H1 (cell line): ENCODE data around the gene ITSN1. TPM values are rescaled to one million over a fixed set of nuclear protein-coding genes. Genes with fewer than 3 reads are reported as not detected.

Experiments
- CTCF ChIA-PET: fragments of 300-600 bp; sonication (Branson Sonifier 250); formaldehyde crosslinking; loops from one replicate; lab custom pipeline; 2021; ENCODE audit not compliant: partially characterized antibody; lab: Charles Lee
- POLR2A ChIA-PET: fragments of 300-600 bp; sonication (Branson Sonifier 250); formaldehyde crosslinking; loops from one replicate; lab custom pipeline; 2021; ENCODE audit warnings: inconsistent platforms; ENCODE audit not compliant: partially characterized antibody; lab: Charles Lee
- DNase-seq, 2 experiments: peaks; one replicate each; pipeline versions ENCODE4 v3.0.0 to v3.0.0-alpha.2; 2010 to 2022; ENCODE audit warnings: low spot score in 2 of 2, low read depth in 1 of 2, mixed read lengths in 1 of 2
- FAIRE-seq: peaks from 2 replicates; lab custom pipeline; 2011; peaks lifted over from hg19 to GRCh38; lab: Jason Lieb, UNC
- H2AFZ ChIP-seq: 2 replicates; pipeline ENCODE4 v1.8.1; 2012; ENCODE audit warnings: low read length, inconsistent platforms
- H2AK5ac ChIP-seq: 2 replicates; pipeline ENCODE4 v1.6.1; 2013; ENCODE audit warnings: low read depth, low read length
- H2BK120ac ChIP-seq: replicated peaks from 2 replicates; pipeline ENCODE3; 2013; ENCODE audit warnings: low read depth, low read length, inconsistent platforms
- H2BK12ac ChIP-seq: 2 replicates; pipeline ENCODE4 v1.6.1; 2013; ENCODE audit warnings: low read depth, low read length
- H2BK15ac ChIP-seq: 2 replicates; pipeline ENCODE4 v1.6.1; 2013; ENCODE audit warnings: low read length
- H2BK20ac ChIP-seq: 2 replicates; pipeline ENCODE4 v1.6.1; 2013; ENCODE audit warnings: low read length
- H2BK5ac ChIP-seq: 2 replicates; pipeline ENCODE4 v1.6.1; 2013; ENCODE audit warnings: low read depth, low read length
- H3K14ac ChIP-seq: 2 replicates; pipeline ENCODE4 v1.6.1; 2013; ENCODE audit warnings: inconsistent platforms; ENCODE audit not compliant: insufficient read length
- H3K18ac ChIP-seq: 2 replicates; pipeline ENCODE4 v1.6.1; 2013; ENCODE audit warnings: low read length; ENCODE audit errors: extremely low read depth
- H3K23ac ChIP-seq: 2 replicates; pipeline ENCODE4 v1.6.1; 2013; ENCODE audit warnings: inconsistent platforms; ENCODE audit not compliant: insufficient read length
- H3K23me2 ChIP-seq: 2 replicates; pipeline ENCODE4 v1.6.1; 2013; ENCODE audit warnings: low read depth, low read length
- H3K27ac ChIP-seq: 2 replicates; pipeline ENCODE4 v1.6.1; 2011; ENCODE audit warnings: low read depth, low read length, inconsistent platforms
- H3K27me3 ChIP-seq, 4 experiments: replicated peaks in 1 of 4; 1 replicate in 1 of 4; 2 replicates in 3 of 4; pipeline versions ENCODE4 v1.6.1 to v1.8.1; 2011 to 2013; ENCODE audit warnings: low read length in 3 of 4, mild to moderate bottlenecking in 3 of 4, inconsistent platforms in 2 of 4, mixed read lengths in 2 of 4, moderate library complexity in 1 of 4; ENCODE audit not compliant: control insufficient read depth in 3 of 4, insufficient read depth in 3 of 4; ENCODE audit errors: extremely low read depth in 1 of 4
- H3K36me3 ChIP-seq, 4 experiments: 2 replicates each; pipeline versions ENCODE4 v1.6.1 to v1.8.1; 2011 to 2013; ENCODE audit warnings: mild to moderate bottlenecking in 4 of 4, low read length in 3 of 4, moderate library complexity in 2 of 4, control low read depth in 1 of 4, inconsistent platforms in 1 of 4; ENCODE audit not compliant: insufficient read depth in 4 of 4, control insufficient read depth in 2 of 4
- H3K4ac ChIP-seq: replicated peaks from 2 replicates; pipeline ENCODE3; 2013; ENCODE audit warnings: low read length, low read depth, mixed read lengths, inconsistent platforms; ENCODE audit not compliant: insufficient read length
- H3K4me1 ChIP-seq, 4 experiments: replicated peaks in 1 of 4; 1 replicate in 1 of 4; 2 replicates in 3 of 4; pipeline versions ENCODE4 v1.6.1 to v1.8.1; 2011 to 2013; ENCODE audit warnings: low read length in 3 of 4, inconsistent platforms in 2 of 4, mixed read lengths in 1 of 4; ENCODE audit not compliant: insufficient read depth in 4 of 4, control insufficient read depth in 3 of 4
- H3K4me2 ChIP-seq, 2 experiments: 2 replicates each; pipeline versions ENCODE4 v1.6.1 to v1.8.1; 2011 to 2013; ENCODE audit warnings: low read depth in 2 of 2, low read length in 2 of 2, control low read depth in 1 of 2, inconsistent platforms in 1 of 2, mild to moderate bottlenecking in 1 of 2; ENCODE audit not compliant: insufficient read depth in 1 of 2
- H3K4me3 ChIP-seq, 4 experiments: fragments of 200-600, 300-600 bp in 1 of 4; sonication (generic), shearing (Covaris generic), sonication (Bioruptor Twin) in 1 of 4; 2 replicates each; pipeline versions ENCODE4 v1.5.1 to v1.8.1; 2011 to 2016; ENCODE audit warnings: low read length in 4 of 4, low read depth in 3 of 4, control low read depth in 2 of 4, inconsistent platforms in 2 of 4, mild to moderate bottlenecking in 2 of 4, mixed read lengths in 1 of 4, moderate library complexity in 1 of 4; ENCODE audit not compliant: insufficient read depth in 2 of 4; ENCODE audit errors: extremely low read depth in 1 of 4
- H3K56ac ChIP-seq: replicated peaks from 2 replicates; pipeline ENCODE3; 2013; ENCODE audit warnings: low read depth, mild to moderate bottlenecking, mixed read lengths, low read length, inconsistent platforms; ENCODE audit not compliant: insufficient read length
- H3K79me1 ChIP-seq: 2 replicates; pipeline ENCODE4 v1.6.1; 2013; ENCODE audit warnings: low read depth, low read length, control low read depth
- H3K79me2 ChIP-seq, 2 experiments: 2 replicates each; pipeline versions ENCODE4 v1.6.1 to v1.8.1; 2012 to 2013; ENCODE audit warnings: low read length in 2 of 2, mild to moderate bottlenecking in 2 of 2, inconsistent platforms in 1 of 2; ENCODE audit not compliant: insufficient read depth in 2 of 2, control insufficient read depth in 1 of 2
- H3K9ac ChIP-seq, 4 experiments: replicated peaks in 1 of 4; 1 replicate in 1 of 4; 2 replicates in 3 of 4; pipeline versions ENCODE4 v1.6.1 to v1.8.1; 2011 to 2013; ENCODE audit warnings: low read depth in 3 of 4, low read length in 3 of 4, control low read depth in 2 of 4, mild to moderate bottlenecking in 2 of 4, moderate library complexity in 2 of 4, inconsistent platforms in 1 of 4; ENCODE audit errors: extremely low read depth in 1 of 4
- H3K9me3 ChIP-seq, 2 experiments: 2 replicates each; pipeline versions ENCODE4 v1.6.1 to v1.8.1; 2012 to 2013; ENCODE audit warnings: mild to moderate bottlenecking in 2 of 2, moderate library complexity in 2 of 2, control low read depth in 1 of 2, inconsistent platforms in 1 of 2, low read depth in 1 of 2, low read length in 1 of 2, mixed read lengths in 1 of 2; ENCODE audit not compliant: insufficient read depth in 2 of 2
- H4K20me1 ChIP-seq, 2 experiments: replicated peaks in 1 of 2; 2 replicates each; pipeline versions ENCODE3 to v1.8.1; 2011 to 2013; ENCODE audit warnings: inconsistent platforms in 2 of 2, low read length in 2 of 2, mild to moderate bottlenecking in 1 of 2; ENCODE audit not compliant: insufficient read depth in 2 of 2, control insufficient read depth in 1 of 2
- H4K5ac ChIP-seq: 2 replicates; pipeline ENCODE4 v1.6.1; 2013; ENCODE audit warnings: low read length, low read depth, mixed read lengths, inconsistent platforms; ENCODE audit not compliant: insufficient read length
- H4K8ac ChIP-seq: 2 replicates; pipeline ENCODE4 v1.8.0; 2013; ENCODE audit warnings: mild to moderate bottlenecking, moderate library complexity, low read length, inconsistent platforms; ENCODE audit not compliant: insufficient read depth; ENCODE audit errors: extremely low read depth
- H4K91ac ChIP-seq: replicated peaks from 2 replicates; pipeline ENCODE3; 2013; ENCODE audit warnings: low read length, mixed read lengths, inconsistent platforms; ENCODE audit not compliant: insufficient read length
- BCL11A ChIP-seq, 2 experiments: IDR thresholded peaks; one replicate each; pipeline ENCODE4 v1.6.1; 2011; ENCODE audit warnings: low read depth in 2 of 2, low read length in 2 of 2, mild to moderate bottlenecking in 2 of 2
- CBX8 ChIP-seq: fragments of 300-800, 300-1000 bp; sonication (generic); IDR thresholded peaks from 2 replicates; pipeline ENCODE4 v1.7.1; 2016; ENCODE audit warnings: low read depth, low read length, borderline replicate concordance
- CREB1 ChIP-seq: IDR thresholded peaks from 2 replicates; pipeline ENCODE4 v1.6.1; 2012; ENCODE audit warnings: inconsistent platforms
- HDAC2 ChIP-seq, 2 experiments: fragments of 300-600 bp in 1 of 2; sonication (generic) in 1 of 2; IDR thresholded peaks; 2 replicates each; pipeline ENCODE4 v1.6.1; 2011 to 2012; ENCODE audit warnings: low read depth in 2 of 2, low read length in 2 of 2, mild to moderate bottlenecking in 2 of 2, moderate library complexity in 2 of 2, borderline replicate concordance in 1 of 2, inconsistent platforms in 1 of 2
- JUND ChIP-seq: IDR thresholded peaks from 2 replicates; pipeline ENCODE4 v1.6.1; 2011; ENCODE audit warnings: mild to moderate bottlenecking, improper control_type of control experiment, low read length
- RFX5 ChIP-seq: IDR thresholded peaks from 2 replicates; pipeline ENCODE4 v1.6.1; 2011; ENCODE audit warnings: low read depth, low read length, improper control_type of control experiment, borderline replicate concordance
- SIN3A ChIP-seq, 2 experiments: IDR thresholded peaks in 1 of 2; conservative IDR thresholded peaks in 1 of 2; 2 replicates each; pipeline ENCODE4 v1.6.1; 2011 to 2012; ENCODE audit warnings: low read length in 2 of 2, improper control_type of control experiment in 1 of 2, low read depth in 1 of 2, mild to moderate bottlenecking in 1 of 2
- SP2 ChIP-seq: IDR thresholded peaks from 2 replicates; pipeline ENCODE4 v1.6.1; 2012; ENCODE audit warnings: mild to moderate bottlenecking, low read length, inconsistent platforms
- SUZ12 ChIP-seq: fragments of 200-600 bp; sonication (generic); IDR thresholded peaks from 2 replicates; pipeline ENCODE4 v1.6.1; 2012; ENCODE audit warnings: mild to moderate bottlenecking, inconsistent platforms, low read length, moderate library complexity, mixed read lengths
- TBP ChIP-seq: IDR thresholded peaks from 2 replicates; pipeline ENCODE4 v1.6.1; 2011; ENCODE audit warnings: low read depth, low read length, improper control_type of control experiment
- TCF12 ChIP-seq: IDR thresholded peaks from 2 replicates; pipeline ENCODE4 v1.6.1; 2011; ENCODE audit warnings: low read depth, mild to moderate bottlenecking, low read length
- TEAD4 ChIP-seq: IDR thresholded peaks from 2 replicates; pipeline ENCODE4 v1.6.1; 2012; ENCODE audit warnings: low read depth, low read length, inconsistent platforms, mixed read lengths
- WGBS, 2 experiments: shearing (Covaris generic) in 1 of 2; methylation state at CpG; one replicate each; pipeline versions ENCODE4 v1.1.6 to v1.1.7; 2013 to 2015; ENCODE audit warnings: low lambda C conversion rate in 2 of 2, mixed read lengths in 2 of 2, inconsistent platforms in 1 of 2, low coverage in 1 of 2, missing lambda C conversion rate in 1 of 2; ENCODE audit not compliant: insufficient replicate concordance in 2 of 2, insufficient coverage in 1 of 2, insufficient read length in 1 of 2; ENCODE audit errors: extremely low coverage in 1 of 2, missing lambda C conversion rate in 1 of 2; 5-methylcytosine and 5-hydroxymethylcytosine counted together
- polyA plus RNA-seq, 7 experiments: library from polyadenylated mRNA; depleted of rRNA in 3 of 7; stranded (reverse) in 5 of 7; unstranded in 2 of 7; fragments of >200 nt in 5 of 7; fragments of 200-250 nt in 2 of 7; gene quantifications; 1 replicate in 5 of 7; 2 replicates in 1 of 7; 4 replicates in 1 of 7; pipeline versions ENCODE4 v1.2.1 to v1.2.3, GENCODE V29; 2011 to 2013; ENCODE audit warnings: missing spikeins in 2 of 7, mixed read lengths in 2 of 7
- total RNA-seq: library from RNA; stranded (reverse); fragmentation: NEBNext Ultra II Directional; extraction: Animal tissue kit (Norgen Biotek cat#: 25700); gene quantifications from 2 replicates; pipeline ENCODE4 v1.2.1, GENCODE V29; 2021
- TF ChIP-seq, protein P1 (sequence below): IDR thresholded peaks from 2 replicates; pipeline ENCODE4 v1.6.1; 2012; ENCODE audit warnings: inconsistent platforms

The ITSN1 gene
- total and polyA plus RNA-seq, 2 of the 8 experiments (the other 6 are each of a cell fraction or from before 2014, with no cell fraction given), result 60.8 to 78.1 TPM

DNA sequence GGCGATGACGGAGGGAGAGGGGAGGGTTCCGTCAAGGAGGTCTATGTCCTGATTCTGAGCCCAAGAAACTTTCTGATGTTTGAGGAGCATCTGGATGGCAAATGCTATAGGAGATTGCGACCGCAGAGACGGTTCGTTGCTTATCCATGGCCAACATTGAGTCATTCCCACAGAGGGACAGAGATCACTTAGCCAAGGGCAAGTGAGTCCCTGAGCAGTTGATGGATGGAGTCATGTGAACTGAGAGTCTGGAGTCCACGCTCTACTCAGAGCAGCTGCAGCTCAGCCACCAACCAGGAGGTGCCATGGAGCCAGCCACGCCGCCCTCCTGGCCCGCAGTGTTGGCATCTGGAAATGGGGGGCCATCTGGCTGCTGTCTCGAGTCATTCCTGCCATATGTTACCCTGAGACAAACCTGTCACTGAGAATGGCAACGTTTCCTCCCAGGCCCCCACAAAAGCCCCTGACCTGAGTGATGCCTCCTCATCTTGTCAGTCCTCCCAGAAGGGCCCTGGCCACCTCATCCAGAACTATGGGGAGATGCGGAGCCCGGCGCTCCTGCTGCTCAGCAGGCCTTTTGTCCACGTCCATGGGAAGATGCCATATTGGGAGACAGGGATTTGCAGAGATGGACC lies 214.7 kb downstream of the ITSN1 start:
- 91% methylated on average over 17 of the region's 17 CpGs; no CpG with 5 or more reads in 1 of the 2 experiments for WGBS, 2 experiments
- H3K4me1 ChIP-seq, result peaks cover 0 to 16% (median 13%) of the 10 kb centered on the region in 4 experiments; a peak in 5 of 7 replicates
- H3K14ac ChIP-seq, result no peak overlapping the region
- H3K9ac ChIP-seq, result no peak overlapping the region
- no peak overlapping the region for H3K4me2 ChIP-seq
- 0 out of 2 replicates have a peak overlapping the region, but pooled peaks have one; percentile 39 for H2BK12ac ChIP-seq
- FAIRE-seq (no peak), DNase-seq (no peak)
- ChIA-PET POLR2A (interaction anchor here (1.5 kb wide), 1 partner anchor 9 kb away, joined by 3 read pairs; no protein-coding TSS in a partner anchor), CTCF (interaction anchor here (1.5 kb wide), 2 partner anchors 39 to 47 kb away, joined by 3 read pairs; no protein-coding TSS in a partner anchor)
- no peak overlapping the region for H3K23ac ChIP-seq
- H4K91ac ChIP-seq, result no peak overlapping the region
- H3K23me2 ChIP-seq, result no peaks in the 10 kb centered on the region
- no peaks in the 10 kb centered on the region for H4K20me1 ChIP-seq
- H3K18ac ChIP-seq, result 0 out of 2 replicates have a peak overlapping the region, but pooled peaks have one; percentile 60
- H2AK5ac ChIP-seq, result no peak overlapping the region
- no peaks in the 10 kb centered on the region for H3K9me3 ChIP-seq
- H3K27me3 ChIP-seq, result no peaks in the 10 kb centered on the region; a peak in 1 of 7 replicates
- no peak overlapping the region for H2BK5ac ChIP-seq
- no peak overlapping the region for H2AFZ ChIP-seq
- no peak overlapping the region for H4K8ac ChIP-seq
- H3K56ac ChIP-seq, result no peak overlapping the region
- H2BK20ac ChIP-seq, result 0 out of 2 replicates have a peak overlapping the region, but pooled peaks have one; percentile 72
- no peaks in the 10 kb centered on the region for H3K79me2 ChIP-seq
- no peak overlapping the region for H3K4me3 ChIP-seq
- H2BK15ac ChIP-seq, result no peak overlapping the region
- no peak overlapping the region for H3K27ac ChIP-seq
- H3K79me1 ChIP-seq, result no peaks in the 10 kb centered on the region
- H2BK120ac ChIP-seq, result no peak overlapping the region
- no peak overlapping the region for H4K5ac ChIP-seq
- H3K4ac ChIP-seq, result peak overlapping the region; percentile 28
- no peaks in the 10 kb centered on the region for H3K36me3 ChIP-seq
- TF ChIP-seq, protein P1, sequence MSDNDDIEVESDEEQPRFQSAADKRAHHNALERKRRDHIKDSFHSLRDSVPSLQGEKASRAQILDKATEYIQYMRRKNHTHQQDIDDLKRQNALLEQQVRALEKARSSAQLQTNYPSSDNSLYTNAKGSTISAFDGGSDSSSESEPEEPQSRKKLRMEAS, result no peak
- no peak for TF ChIP-seq JUND
- TF ChIP-seq SIN3A (conservative IDR thresholded peaks at IDR 0.05 in 1 of 2, IDR thresholded peaks at IDR 0.05 in 1 of 2; ENCODE audit: low read depth in 1 of 2, low read length in 2 of 2), result no peak
- no peak for TF ChIP-seq TCF12
- TF ChIP-seq TEAD4, result no peak
- TF ChIP-seq CREB1, result no peak
- TF ChIP-seq SUZ12, result no peak
- TF ChIP-seq TBP, result no peak
- no peak for TF ChIP-seq SP2
- TF ChIP-seq RFX5, result no peak
- TF ChIP-seq BCL11A (IDR thresholded peaks at IDR 0.05; ENCODE audit: low read depth in 2 of 2, low read length in 2 of 2), result no peak
- TF ChIP-seq CBX8, result no peak
- TF ChIP-seq HDAC2 (IDR thresholded peaks at IDR 0.05; ENCODE audit: borderline replicate concordance in 1 of 2, low read depth in 2 of 2, low read length in 2 of 2), result no peak
